Testis (tissue), 3 donors: Measurements from ENCODE around the gene G6PC2. TPM values are rescaled to one million over a fixed set of nuclear protein-coding genes. Genes with fewer than 3 reads are reported as not detected.
A peak's percentile ranks its signal among the peaks of the same experiment; 100 is the strongest.

Source experiments
- DNase-seq: peaks from one replicate; pipeline ENCODE4 v3.0.0-alpha.2; 2019
- H3K27ac ChIP-seq, 2 donors: fragments of 200-600 bp; sonication (generic); one replicate each; pipeline ENCODE4 v1.5.1; 2019
- H3K27me3 ChIP-seq: fragments of 200-600 bp; sonication (generic); one replicate; pipeline ENCODE4 v1.5.1; 2019
- H3K36me3 ChIP-seq: fragments of 200-600 bp; sonication (generic); one replicate; pipeline ENCODE4 v1.5.1; 2017; ENCODE audit warnings: low read depth; ENCODE audit errors: missing control alignments
- H3K4me1 ChIP-seq: fragments of 200-600 bp; sonication (generic); one replicate; pipeline ENCODE4 v1.5.1; 2019
- H3K4me3 ChIP-seq, 2 donors: fragments of 200-600 bp; sonication (generic); one replicate each; pipeline ENCODE4 v1.5.1; 2017 to 2019
- H3K9me3 ChIP-seq: fragments of 200-600 bp; sonication (generic); one replicate; pipeline ENCODE4 v1.5.1; 2017
- POLR2A ChIP-seq: fragments of 450-650 bp; IDR thresholded peaks from one replicate; pipeline ENCODE4 v1.6.1; 2017; ENCODE audit warnings: antibody characterized with exemption, mild to moderate bottlenecking, moderate library complexity
- WGBS, 2 donors: methylation state at CpG; one replicate each; pipeline ENCODE4 v1.1.5; 2018; 5-methylcytosine and 5-hydroxymethylcytosine counted together
- intact Hi-C: fragments of 100-400 bp; cut with DNase I; formaldehyde crosslinking; loops from one replicate; pipeline ENCODE4 v1.15.1; 2023; ENCODE audit warnings: low total_unique reads
- polyA plus RNA-seq: library from polyadenylated mRNA; stranded (reverse); fragments of 350-450 nt; fragmentation: Illumina TruSeq; extraction: RNeasy Lipid Tissue Mini Kit (QIAGEN cat#74804); gene quantifications from one replicate; pipeline ENCODE4 v1.2.3, GENCODE V29; 2014; ENCODE audit warnings: low read depth, low replicate concordance; ENCODE audit not compliant: insufficient read depth
- total RNA-seq, 2 donors: library from RNA; depleted of rRNA; stranded (reverse); fragments of >200 nt; gene quantifications; one replicate each; pipeline ENCODE4 v1.2.3, GENCODE V29; 2016
- TF ChIP-seq, protein P1 (sequence below), 3 experiments: fragments of 450-650 bp in 2 of 3; fragments of 200-600 bp in 1 of 3; sonication (generic) in 1 of 3; IDR thresholded peaks; one replicate each; pipeline ENCODE4 v1.5.1; 2016 to 2019; ENCODE audit warnings: antibody characterized with exemption in 3 of 3, mild to moderate bottlenecking in 2 of 3, moderate library complexity in 1 of 3

G6PC2 gene
- total and polyA plus RNA-seq, 3 donors from 2014 or later, result 1.1 to 2.5 (median 2.4) TPM

DNA sequence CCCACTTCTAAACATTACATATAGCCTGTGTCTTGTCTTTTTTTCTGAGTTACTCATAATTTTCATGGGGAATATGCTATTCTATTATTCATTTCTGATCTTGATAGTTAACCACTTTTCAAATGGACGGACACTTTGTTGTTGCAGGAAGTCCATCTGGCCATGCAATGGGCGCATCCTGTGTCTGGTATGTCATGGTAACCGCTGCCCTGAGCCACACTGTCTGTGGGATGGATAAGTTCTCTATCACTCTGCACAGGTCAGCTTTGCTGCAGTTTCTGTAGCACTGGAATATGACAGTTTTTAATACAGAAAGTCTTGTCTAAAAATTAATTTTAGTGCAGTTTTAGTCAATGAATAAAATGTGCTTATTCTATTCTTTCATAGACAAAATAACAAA, 3.3 kb downstream of the G6PC2 start:
- intact Hi-C loops, result no loop called here
- no peak for TF ChIP-seq POLR2A
- H3K4me1 ChIP-seq, result no peaks in the 10 kb centered on the region
- H3K9me3 ChIP-seq, result no peaks in the 10 kb centered on the region
- no peaks in the 10 kb centered on the region for H3K36me3 ChIP-seq
- H3K27me3 ChIP-seq, result no peaks in the 10 kb centered on the region
- DNase-seq, result no peak
- 89 to 96% methylated on average over 3 of the region's 3 CpGs for WGBS, 2 donors
- no peak overlapping the region for H3K27ac ChIP-seq
- H3K4me3 ChIP-seq, result no peak overlapping the region

DNA sequence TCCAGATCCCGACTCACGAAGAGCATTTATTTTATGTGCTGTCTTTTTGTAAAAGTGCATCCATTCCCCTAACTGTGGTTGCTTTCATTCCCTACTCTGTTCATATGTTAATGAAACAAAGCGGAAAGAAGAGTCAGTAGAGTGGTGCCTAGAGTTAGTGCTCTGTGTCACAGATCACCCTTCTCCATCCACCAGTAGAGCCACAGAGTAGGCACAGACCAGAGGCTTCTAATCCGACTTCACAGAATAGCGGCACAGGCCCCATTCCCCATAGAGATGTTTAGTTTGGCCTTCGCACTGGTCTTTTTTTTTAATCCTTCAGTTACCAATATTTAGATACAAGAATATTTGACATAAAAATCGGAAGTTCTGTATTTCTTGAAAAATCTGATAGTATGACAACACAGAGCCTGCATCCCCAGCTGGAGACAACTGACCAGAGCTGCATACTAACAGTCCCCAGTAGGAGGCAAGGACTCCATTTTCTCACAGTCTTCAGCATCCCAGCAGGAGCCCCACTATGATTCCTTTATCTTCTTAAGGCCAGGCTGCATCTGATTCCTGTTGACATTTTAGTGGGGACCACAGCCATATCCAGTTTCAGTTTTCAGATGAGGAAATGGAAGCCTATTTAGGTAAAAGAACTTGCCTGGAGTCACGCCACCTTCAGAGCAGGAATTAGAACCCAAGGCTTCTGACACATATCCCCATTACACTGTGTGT, 7.0 kb downstream of the G6PC2 start:
- Histone ChIP-seq H3K4me1 (no peaks in the 10 kb centered on the region), H3K27me3 (no peaks in the 10 kb centered on the region), H3K4me3 (no peak overlapping the region), H3K9me3 (no peaks in the 10 kb centered on the region), H3K27ac (no peak overlapping the region), H3K36me3 (no peaks in the 10 kb centered on the region)
- TF ChIP-seq, protein P1, sequence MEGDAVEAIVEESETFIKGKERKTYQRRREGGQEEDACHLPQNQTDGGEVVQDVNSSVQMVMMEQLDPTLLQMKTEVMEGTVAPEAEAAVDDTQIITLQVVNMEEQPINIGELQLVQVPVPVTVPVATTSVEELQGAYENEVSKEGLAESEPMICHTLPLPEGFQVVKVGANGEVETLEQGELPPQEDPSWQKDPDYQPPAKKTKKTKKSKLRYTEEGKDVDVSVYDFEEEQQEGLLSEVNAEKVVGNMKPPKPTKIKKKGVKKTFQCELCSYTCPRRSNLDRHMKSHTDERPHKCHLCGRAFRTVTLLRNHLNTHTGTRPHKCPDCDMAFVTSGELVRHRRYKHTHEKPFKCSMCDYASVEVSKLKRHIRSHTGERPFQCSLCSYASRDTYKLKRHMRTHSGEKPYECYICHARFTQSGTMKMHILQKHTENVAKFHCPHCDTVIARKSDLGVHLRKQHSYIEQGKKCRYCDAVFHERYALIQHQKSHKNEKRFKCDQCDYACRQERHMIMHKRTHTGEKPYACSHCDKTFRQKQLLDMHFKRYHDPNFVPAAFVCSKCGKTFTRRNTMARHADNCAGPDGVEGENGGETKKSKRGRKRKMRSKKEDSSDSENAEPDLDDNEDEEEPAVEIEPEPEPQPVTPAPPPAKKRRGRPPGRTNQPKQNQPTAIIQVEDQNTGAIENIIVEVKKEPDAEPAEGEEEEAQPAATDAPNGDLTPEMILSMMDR (IDR thresholded peaks at IDR 0.05), result no peak
- TF ChIP-seq POLR2A, result no peak
- WGBS, 2 donors, result 93 to 95% methylated on average over 8 of the region's 8 CpGs
- intact Hi-C loops, result no loop called here
- no peak for DNase-seq

DNA sequence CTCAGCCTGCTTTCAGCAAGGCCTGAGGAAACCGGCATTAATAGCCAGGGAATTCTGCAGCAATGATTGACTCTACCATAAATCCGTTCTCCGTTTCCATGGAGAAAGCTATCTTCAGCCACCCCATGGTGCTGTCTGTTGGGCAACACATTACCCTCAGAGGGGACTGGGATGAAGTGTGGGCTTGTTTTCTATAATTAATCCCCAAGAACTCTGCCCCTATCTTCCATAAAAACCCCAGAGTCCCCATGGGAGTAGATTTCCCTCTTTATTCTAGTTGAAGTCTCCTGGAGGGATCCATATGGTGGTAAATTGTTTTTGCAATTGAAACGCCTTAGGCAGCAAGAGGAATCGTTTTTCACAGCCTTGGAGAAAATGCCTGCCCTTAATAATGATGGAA, 9.2 kb downstream of the G6PC2 start:
- no peak for DNase-seq
- no peak overlapping the region for H3K27ac ChIP-seq
- H3K9me3 ChIP-seq, result no peaks in the 10 kb centered on the region
- no peak overlapping the region for H3K4me3 ChIP-seq
- 87 to 92% methylated on average over 5 of the region's 5 CpGs for WGBS, 2 donors
- no peaks in the 10 kb centered on the region for H3K4me1 ChIP-seq
- intact Hi-C loops, result no loop called here
- H3K27me3 ChIP-seq, result no peaks in the 10 kb centered on the region
- no peaks in the 10 kb centered on the region for H3K36me3 ChIP-seq
- TF ChIP-seq, protein P1 (IDR thresholded peaks at IDR 0.05), result no peak
- TF ChIP-seq POLR2A, result no peak

DNA sequence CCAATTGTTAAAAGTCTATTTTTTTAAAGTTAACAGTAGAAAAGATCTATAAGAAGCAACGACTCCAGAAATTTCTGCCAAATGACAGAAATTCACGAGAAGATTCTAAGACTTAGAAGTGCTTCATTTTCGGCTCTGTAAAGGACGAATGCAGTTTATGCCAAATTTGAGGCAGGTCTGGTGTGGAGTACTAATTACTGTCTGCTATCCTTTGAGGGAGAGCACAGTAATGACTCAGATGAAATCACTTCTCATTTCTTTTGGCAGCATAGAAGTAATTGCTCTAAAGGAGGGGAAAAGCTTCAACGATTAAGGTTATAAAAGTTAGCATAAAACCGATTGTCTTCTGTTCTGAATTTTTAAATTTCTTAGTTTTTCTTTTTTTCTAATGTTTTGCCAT, 11.4 kb downstream of the G6PC2 start:
- TF ChIP-seq POLR2A, result no peak
- TF ChIP-seq, protein P1 (IDR thresholded peaks at IDR 0.05), result no peak
- intact Hi-C loops, result no loop called here
- Histone ChIP-seq H3K27ac (no peak overlapping the region), H3K27me3 (no peaks in the 10 kb centered on the region), H3K9me3 (no peaks in the 10 kb centered on the region), H3K4me3 (peak overlapping the region in 1 of 2 donors; percentile 20), H3K4me1 (no peaks in the 10 kb centered on the region), H3K36me3 (no peaks in the 10 kb centered on the region)
- DNase-seq, result no peak
- 26 to 37% methylated on average over 6 of the region's 6 CpGs for WGBS, 2 donors

DNA sequence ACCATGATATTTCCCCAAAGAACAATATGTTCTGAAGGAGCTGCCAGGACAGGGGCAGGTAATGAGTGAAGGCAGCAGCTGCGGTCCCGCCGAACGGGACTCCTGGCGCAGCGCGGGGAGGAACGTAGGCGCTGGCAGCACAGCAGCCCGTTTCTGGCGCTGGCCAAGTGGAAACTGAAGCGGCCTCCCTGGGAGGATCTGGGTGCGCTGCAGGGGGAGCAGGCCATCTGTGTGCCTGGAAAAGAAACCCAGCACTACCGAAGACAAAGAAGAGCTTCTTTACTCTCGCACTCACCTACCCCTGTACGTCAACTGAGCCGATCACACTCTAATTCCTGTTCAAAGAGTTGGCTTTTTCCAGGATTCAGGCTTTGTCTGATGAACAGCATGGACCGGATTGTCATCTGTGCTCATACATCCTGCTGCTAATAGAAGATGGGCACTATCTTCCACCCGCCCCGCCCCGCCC, 11.8 kb downstream of the G6PC2 start:
- peak overlapping the region in 1 of 2 donors; percentile 20 for H3K4me3 ChIP-seq
- H3K27me3 ChIP-seq, result no peaks in the 10 kb centered on the region
- DNase-seq, result peak; percentile 60
- H3K36me3 ChIP-seq, result no peaks in the 10 kb centered on the region
- H3K4me1 ChIP-seq, result no peaks in the 10 kb centered on the region
- H3K9me3 ChIP-seq, result no peaks in the 10 kb centered on the region
- TF ChIP-seq, protein P1 (IDR thresholded peaks at IDR 0.05), result no peak
- TF ChIP-seq POLR2A, result no peak
- 10 to 21% methylated on average over 19 to 21 of the region's 21 CpGs for WGBS, 2 donors
- no peak overlapping the region for H3K27ac ChIP-seq
- intact Hi-C loops, result no loop called here
